Testis (tissue), 2 donors: ENCODE data around the gene CDCP1.

Experiments used
- POLR2A ChIP-seq: fragments of 450-650 bp; IDR thresholded peaks from one replicate; pipeline ENCODE4 v1.6.1; 2017; ENCODE audit warnings: antibody characterized with exemption, mild to moderate bottlenecking, moderate library complexity
- TF ChIP-seq, protein P1 (sequence below), 3 experiments: fragments of 450-650 bp in 2 of 3; fragments of 200-600 bp in 1 of 3; sonication (generic) in 1 of 3; IDR thresholded peaks; one replicate each; pipeline ENCODE4 v1.5.1; 2016 to 2019; ENCODE audit warnings: antibody characterized with exemption in 3 of 3, mild to moderate bottlenecking in 2 of 3, moderate library complexity in 1 of 3

DNA sequence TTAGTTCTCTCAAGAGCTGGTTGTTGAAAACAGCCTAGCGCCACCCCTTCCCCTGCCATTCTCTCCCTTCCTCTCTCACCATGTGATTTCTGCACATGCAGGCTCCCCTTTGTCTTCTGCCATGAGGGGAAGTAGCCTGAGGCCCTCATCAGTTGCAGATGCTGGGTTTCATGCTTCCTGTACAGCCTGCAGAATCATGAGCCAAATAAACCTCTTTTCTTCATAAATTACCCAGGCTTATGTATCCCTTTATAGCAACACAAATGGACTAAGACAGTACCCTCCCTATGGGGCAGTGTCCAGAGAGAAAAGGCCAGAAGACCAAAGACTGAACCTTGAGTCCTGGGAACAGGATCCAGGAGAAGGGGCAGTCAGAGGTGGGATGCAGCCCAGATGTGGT, 65.4 kb downstream of the CDCP1 start:
- TF ChIP-seq, protein P1, sequence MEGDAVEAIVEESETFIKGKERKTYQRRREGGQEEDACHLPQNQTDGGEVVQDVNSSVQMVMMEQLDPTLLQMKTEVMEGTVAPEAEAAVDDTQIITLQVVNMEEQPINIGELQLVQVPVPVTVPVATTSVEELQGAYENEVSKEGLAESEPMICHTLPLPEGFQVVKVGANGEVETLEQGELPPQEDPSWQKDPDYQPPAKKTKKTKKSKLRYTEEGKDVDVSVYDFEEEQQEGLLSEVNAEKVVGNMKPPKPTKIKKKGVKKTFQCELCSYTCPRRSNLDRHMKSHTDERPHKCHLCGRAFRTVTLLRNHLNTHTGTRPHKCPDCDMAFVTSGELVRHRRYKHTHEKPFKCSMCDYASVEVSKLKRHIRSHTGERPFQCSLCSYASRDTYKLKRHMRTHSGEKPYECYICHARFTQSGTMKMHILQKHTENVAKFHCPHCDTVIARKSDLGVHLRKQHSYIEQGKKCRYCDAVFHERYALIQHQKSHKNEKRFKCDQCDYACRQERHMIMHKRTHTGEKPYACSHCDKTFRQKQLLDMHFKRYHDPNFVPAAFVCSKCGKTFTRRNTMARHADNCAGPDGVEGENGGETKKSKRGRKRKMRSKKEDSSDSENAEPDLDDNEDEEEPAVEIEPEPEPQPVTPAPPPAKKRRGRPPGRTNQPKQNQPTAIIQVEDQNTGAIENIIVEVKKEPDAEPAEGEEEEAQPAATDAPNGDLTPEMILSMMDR (IDR thresholded peaks at IDR 0.05) = no peak
- TF ChIP-seq POLR2A = no peak
